Right lobe of liver (tissue), 6 donors: Measurements from ENCODE around the gene NSUN6. TPM values are rescaled to one million over a fixed set of nuclear protein-coding genes. Genes with fewer than 3 reads are reported as not detected.

Experiments
- ATAC-seq, 4 donors: fragments of 200-7000 bp; cut with Tn5 transposase; one replicate each; pipeline ENCODE4 v1.9.1; 2020; ENCODE audit warnings: mild to moderate bottlenecking in 4 of 4, moderate library complexity in 4 of 4
- DNase-seq, 3 donors: peaks; one replicate each; pipeline ENCODE4 v3.0.0-alpha.2; 2020
- H3K27ac ChIP-seq, 3 donors: fragments of 200-600 bp; one replicate each; pipeline ENCODE4 v1.8.0; 2022
- H3K27me3 ChIP-seq, 2 donors: fragments of 200-600 bp; one replicate each; pipeline ENCODE4 v1.8.0; 2022
- H3K36me3 ChIP-seq, 4 donors: fragments of 200-600 bp; sonication (generic) in 1 of 4; one replicate each; pipeline versions ENCODE4 v1.5.1 to v1.8.0; 2017 to 2022; ENCODE audit warnings: control low read depth in 1 of 4
- H3K4me1 ChIP-seq, 4 donors: fragments of 200-600 bp; sonication (generic) in 1 of 4; one replicate each; pipeline versions ENCODE4 v1.5.1 to v1.8.0; 2017 to 2022; ENCODE audit warnings: control low read depth in 1 of 4
- H3K4me3 ChIP-seq, 3 donors: fragments of 200-600 bp; one replicate each; pipeline ENCODE4 v1.8.0; 2022
- H3K9me3 ChIP-seq, 4 donors: fragments of 200-600 bp; sonication (generic) in 1 of 4; one replicate each; pipeline versions ENCODE4 v1.5.1 to v1.8.0; 2017 to 2022; ENCODE audit warnings: control low read depth in 1 of 4
- CTCF ChIP-seq, 4 donors: fragments of 200-600 bp in 3 of 4; fragments of 450-650 bp in 1 of 4; IDR thresholded peaks; one replicate each; pipeline versions ENCODE4 v1.5.1 to v1.8.0; 2016 to 2022; ENCODE audit warnings: antibody characterized with exemption in 4 of 4, mild to moderate bottlenecking in 2 of 4
- POLR2A ChIP-seq: fragments of 450-650 bp; IDR thresholded peaks from one replicate; pipeline ENCODE4 v1.6.1; 2017; ENCODE audit warnings: antibody characterized with exemption, mild to moderate bottlenecking
- WGBS: methylation state at CpG from one replicate; pipeline ENCODE4 v1.1.6; 2018; ENCODE audit warnings: low coverage, low lambda C conversion rate; ENCODE audit not compliant: insufficient coverage; ENCODE audit errors: missing lambda C conversion rate; 5-methylcytosine and 5-hydroxymethylcytosine counted together
- intact Hi-C, 2 donors: fragments of 100-400 bp; cut with DNase I; formaldehyde crosslinking; loops; one replicate each; pipeline versions ENCODE4 v1.11.2 to v1.14.1; 2022
- total RNA-seq, 6 experiments: library from RNA; depleted of rRNA in 2 of 6; stranded (reverse); fragments of >200 nt in 2 of 6; fragmentation: NEBNext Ultra II Directional in 3 of 6; extraction: Animal tissue kit (Norgen Biotek cat#: 25700) in 3 of 6; gene quantifications; one replicate each; pipeline versions ENCODE4 v1.1.0 to v1.2.4, GENCODE V29; 2016 to 2023
- donor health status: DM: no; HTN: yes; CAD: no.
- donor health status: DM: no; HTN: no; CAD: no.
- donor health status: DM: no; HTN: no; CAD: no.
- donor health status: DM: no; HTN: yes; CAD: no.
- donor health status: DM: no; HTN: yes; CAD: no.

Gene NSUN6
- total RNA-seq, 6 experiments from 2014 or later, result 19.0 to 34.0 (median 27.9) TPM

GRCh38 chr10:18532881-18533535, 118.4 kb downstream of the NSUN6 start:
- H3K4me3 ChIP-seq, result no peak overlapping the region
- no peak for ATAC-seq
- H3K27me3 ChIP-seq, result no peaks in the 10 kb centered on the region
- H3K27ac ChIP-seq, result no peak overlapping the region
- 78% methylated on average over 7 of the region's 7 CpGs for WGBS
- intact Hi-C loops, result no loop called here
- peaks cover 0 to 6% (median 2%) of the 10 kb centered on the region in 4 donors for H3K36me3 ChIP-seq
- TF ChIP-seq CTCF (IDR thresholded peaks at IDR 0.05) (no peak), POLR2A (no peak)
- no peaks in the 10 kb centered on the region for H3K4me1 ChIP-seq
- no peak for DNase-seq
- H3K9me3 ChIP-seq, result no peaks in the 10 kb centered on the region

GRCh38 chr10:18528292-18528691, 123.1 kb downstream of the NSUN6 start:
- ATAC-seq, result no peak
- WGBS, result 94% methylated on average over 3 of the region's 3 CpGs

GRCh38 chr10:18527687-18528086, 123.7 kb downstream of the NSUN6 start:
- H3K4me1 ChIP-seq, result no peaks in the 10 kb centered on the region
- H3K9me3 ChIP-seq, result no peaks in the 10 kb centered on the region
- no peak overlapping the region for H3K4me3 ChIP-seq
- H3K27me3 ChIP-seq, result no peaks in the 10 kb centered on the region
- H3K36me3 ChIP-seq, result peaks cover 0 to 4% (median 0%) of the 10 kb centered on the region in 4 donors
- ATAC-seq, result no peak
- WGBS, result 95% methylated on average over 2 of the region's 2 CpGs
- TF ChIP-seq POLR2A (no peak), CTCF (IDR thresholded peaks at IDR 0.05) (no peak)
- intact Hi-C loops, result no loop called here
- H3K27ac ChIP-seq, result no peak overlapping the region
- DNase-seq, result no peak

More at GRCh38 chr10:18528292-18528691, 123.1 kb downstream of the NSUN6 start:
- peaks cover 0 to 4% (median 0%) of the 10 kb centered on the region in 4 donors for H3K36me3 ChIP-seq
- H3K4me3 ChIP-seq, result no peak overlapping the region
- H3K27me3 ChIP-seq, result no peaks in the 10 kb centered on the region
- intact Hi-C loops, result no loop called here
- no peak for DNase-seq
- TF ChIP-seq POLR2A, result no peak
- no peak for TF ChIP-seq CTCF (IDR thresholded peaks at IDR 0.05)
- H3K27ac ChIP-seq, result no peak overlapping the region
- H3K9me3 ChIP-seq, result no peaks in the 10 kb centered on the region
- no peaks in the 10 kb centered on the region for H3K4me1 ChIP-seq

GRCh38 chr10:18523858-18524257, 127.5 kb downstream of the NSUN6 start:
- Histone ChIP-seq H3K4me1 (no peaks in the 10 kb centered on the region), H3K4me3 (no peak overlapping the region), H3K9me3 (no peaks in the 10 kb centered on the region), H3K27ac (no peak overlapping the region), H3K27me3 (no peaks in the 10 kb centered on the region), H3K36me3 (no peaks in the 10 kb centered on the region)
- ATAC-seq (no peak), DNase-seq (no peak)
- intact Hi-C loops, result no loop called here
- no peak for TF ChIP-seq POLR2A
- TF ChIP-seq CTCF (IDR thresholded peaks at IDR 0.05), result no peak
- 93% methylated on average over 2 of the region's 2 CpGs for WGBS
